Measurements from ENCODE around the gene FGFBP3.

FGFBP3 gene

GRCh38 chr10:91856637-91857036 is 52.6 kb downstream of the FGFBP3 start:
- DNase-seq (ENCODE audit: low read depth in 3 of 3) = no peak

Measured in stimulated activated CD4-positive, alpha-beta T cell treated with anti-CD3 and anti-CD28 coated beads, TNF-alpha, amount 100 ng/mL, for 48 hours (primary cell).